ENCODE data around the gene SETD1B.

SETD1B gene

DNA sequence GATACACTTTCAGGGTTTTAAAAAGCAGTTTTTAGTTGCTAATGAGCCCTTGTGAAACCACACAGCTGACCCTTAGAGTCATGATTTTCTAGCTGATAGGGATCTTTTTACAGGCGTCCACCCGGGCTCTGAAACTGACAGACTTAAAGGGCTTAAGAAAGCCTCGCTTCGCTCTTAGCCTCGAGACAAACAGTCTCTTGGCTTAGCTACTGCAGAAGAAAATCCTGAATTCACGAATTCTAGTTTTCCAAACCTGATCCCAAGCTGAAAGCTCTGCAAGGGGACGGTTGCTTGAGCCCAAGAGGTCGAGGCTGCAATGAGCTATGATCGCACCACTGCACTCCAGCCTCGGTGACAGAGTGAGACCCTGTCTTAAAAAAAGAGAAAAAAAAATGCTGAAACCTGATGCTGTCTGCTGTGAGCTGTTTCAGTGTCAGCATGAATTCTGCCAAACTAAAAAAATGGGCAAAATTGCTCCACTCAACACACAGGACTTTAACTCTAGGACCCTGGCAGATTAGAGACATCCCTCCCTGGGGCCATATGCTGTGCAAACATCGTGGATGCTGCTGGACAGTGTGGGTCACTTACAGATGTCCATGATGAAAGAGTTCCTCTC lies 57.9 kb downstream of the SETD1B start:
- peak; percentile 35 for ATAC-seq
- TF ChIP-seq ISL1 (CRISPR knock-in tag; IDR thresholded peaks at IDR 0.05): no peak
- TF ChIP-seq, protein P1, sequence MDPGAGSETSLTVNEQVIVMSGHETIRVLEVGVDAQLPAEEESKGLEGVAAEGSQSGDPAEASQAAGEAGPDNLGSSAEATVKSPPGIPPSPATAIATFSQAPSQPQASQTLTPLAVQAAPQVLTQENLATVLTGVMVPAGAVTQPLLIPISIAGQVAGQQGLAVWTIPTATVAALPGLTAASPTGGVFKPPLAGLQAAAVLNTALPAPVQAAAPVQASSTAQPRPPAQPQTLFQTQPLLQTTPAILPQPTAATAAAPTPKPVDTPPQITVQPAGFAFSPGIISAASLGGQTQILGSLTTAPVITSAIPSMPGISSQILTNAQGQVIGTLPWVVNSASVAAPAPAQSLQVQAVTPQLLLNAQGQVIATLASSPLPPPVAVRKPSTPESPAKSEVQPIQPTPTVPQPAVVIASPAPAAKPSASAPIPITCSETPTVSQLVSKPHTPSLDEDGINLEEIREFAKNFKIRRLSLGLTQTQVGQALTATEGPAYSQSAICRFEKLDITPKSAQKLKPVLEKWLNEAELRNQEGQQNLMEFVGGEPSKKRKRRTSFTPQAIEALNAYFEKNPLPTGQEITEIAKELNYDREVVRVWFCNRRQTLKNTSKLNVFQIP (CRISPR knock-in tag; IDR thresholded peaks at IDR 0.05; ENCODE audit: borderline replicate concordance, low read depth): no peak
- TF ChIP-seq ZNF565 (CRISPR knock-in tag; conservative IDR thresholded peaks at IDR 0.05; ENCODE audit: low read depth): no peak
- TF ChIP-seq ZFP30 (CRISPR knock-in tag; IDR thresholded peaks at IDR 0.05): no peak
- TF ChIP-seq SNAI2 (CRISPR knock-in tag; IDR thresholded peaks at IDR 0.05): no peak
- TF ChIP-seq ZFP3 (CRISPR knock-in tag; IDR thresholded peaks at IDR 0.05): no peak
- TF ChIP-seq, protein P2, sequence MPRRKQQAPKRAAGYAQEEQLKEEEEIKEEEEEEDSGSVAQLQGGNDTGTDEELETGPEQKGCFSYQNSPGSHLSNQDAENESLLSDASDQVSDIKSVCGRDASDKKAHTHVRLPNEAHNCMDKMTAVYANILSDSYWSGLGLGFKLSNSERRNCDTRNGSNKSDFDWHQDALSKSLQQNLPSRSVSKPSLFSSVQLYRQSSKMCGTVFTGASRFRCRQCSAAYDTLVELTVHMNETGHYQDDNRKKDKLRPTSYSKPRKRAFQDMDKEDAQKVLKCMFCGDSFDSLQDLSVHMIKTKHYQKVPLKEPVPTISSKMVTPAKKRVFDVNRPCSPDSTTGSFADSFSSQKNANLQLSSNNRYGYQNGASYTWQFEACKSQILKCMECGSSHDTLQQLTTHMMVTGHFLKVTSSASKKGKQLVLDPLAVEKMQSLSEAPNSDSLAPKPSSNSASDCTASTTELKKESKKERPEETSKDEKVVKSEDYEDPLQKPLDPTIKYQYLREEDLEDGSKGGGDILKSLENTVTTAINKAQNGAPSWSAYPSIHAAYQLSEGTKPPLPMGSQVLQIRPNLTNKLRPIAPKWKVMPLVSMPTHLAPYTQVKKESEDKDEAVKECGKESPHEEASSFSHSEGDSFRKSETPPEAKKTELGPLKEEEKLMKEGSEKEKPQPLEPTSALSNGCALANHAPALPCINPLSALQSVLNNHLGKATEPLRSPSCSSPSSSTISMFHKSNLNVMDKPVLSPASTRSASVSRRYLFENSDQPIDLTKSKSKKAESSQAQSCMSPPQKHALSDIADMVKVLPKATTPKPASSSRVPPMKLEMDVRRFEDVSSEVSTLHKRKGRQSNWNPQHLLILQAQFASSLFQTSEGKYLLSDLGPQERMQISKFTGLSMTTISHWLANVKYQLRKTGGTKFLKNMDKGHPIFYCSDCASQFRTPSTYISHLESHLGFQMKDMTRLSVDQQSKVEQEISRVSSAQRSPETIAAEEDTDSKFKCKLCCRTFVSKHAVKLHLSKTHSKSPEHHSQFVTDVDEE (CRISPR knock-in tag; IDR thresholded peaks at IDR 0.05): no peak
- TF ChIP-seq, protein P3, sequence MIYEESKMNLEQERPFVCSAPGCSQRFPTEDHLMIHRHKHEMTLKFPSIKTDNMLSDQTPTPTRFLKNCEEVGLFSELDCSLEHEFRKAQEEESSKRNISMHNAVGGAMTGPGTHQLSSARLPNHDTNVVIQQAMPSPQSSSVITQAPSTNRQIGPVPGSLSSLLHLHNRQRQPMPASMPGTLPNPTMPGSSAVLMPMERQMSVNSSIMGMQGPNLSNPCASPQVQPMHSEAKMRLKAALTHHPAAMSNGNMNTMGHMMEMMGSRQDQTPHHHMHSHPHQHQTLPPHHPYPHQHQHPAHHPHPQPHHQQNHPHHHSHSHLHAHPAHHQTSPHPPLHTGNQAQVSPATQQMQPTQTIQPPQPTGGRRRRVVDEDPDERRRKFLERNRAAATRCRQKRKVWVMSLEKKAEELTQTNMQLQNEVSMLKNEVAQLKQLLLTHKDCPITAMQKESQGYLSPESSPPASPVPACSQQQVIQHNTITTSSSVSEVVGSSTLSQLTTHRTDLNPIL (CRISPR knock-in tag; IDR thresholded peaks at IDR 0.05; ENCODE audit: low read depth): no peak
- TF ChIP-seq ZNF8 (CRISPR knock-in tag; IDR thresholded peaks at IDR 0.05): no peak
- TF ChIP-seq, protein P4, sequence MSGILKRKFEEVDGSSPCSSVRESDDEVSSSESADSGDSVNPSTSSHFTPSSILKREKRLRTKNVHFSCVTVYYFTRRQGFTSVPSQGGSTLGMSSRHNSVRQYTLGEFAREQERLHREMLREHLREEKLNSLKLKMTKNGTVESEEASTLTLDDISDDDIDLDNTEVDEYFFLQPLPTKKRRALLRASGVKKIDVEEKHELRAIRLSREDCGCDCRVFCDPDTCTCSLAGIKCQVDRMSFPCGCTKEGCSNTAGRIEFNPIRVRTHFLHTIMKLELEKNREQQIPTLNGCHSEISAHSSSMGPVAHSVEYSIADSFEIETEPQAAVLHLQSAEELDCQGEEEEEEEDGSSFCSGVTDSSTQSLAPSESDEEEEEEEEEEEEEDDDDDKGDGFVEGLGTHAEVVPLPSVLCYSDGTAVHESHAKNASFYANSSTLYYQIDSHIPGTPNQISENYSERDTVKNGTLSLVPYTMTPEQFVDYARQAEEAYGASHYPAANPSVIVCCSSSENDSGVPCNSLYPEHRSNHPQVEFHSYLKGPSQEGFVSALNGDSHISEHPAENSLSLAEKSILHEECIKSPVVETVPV (CRISPR knock-in tag; IDR thresholded peaks at IDR 0.05): no peak
- no peak for TF ChIP-seq GLIS3 (CRISPR knock-in tag; IDR thresholded peaks at IDR 0.05)
- TF ChIP-seq BACH2 (CRISPR knock-in tag; IDR thresholded peaks at IDR 0.05; ENCODE audit: borderline replicate concordance): no peak
- TF ChIP-seq ZC3H10 (CRISPR knock-in tag; IDR thresholded peaks at IDR 0.05): no peak

DNA sequence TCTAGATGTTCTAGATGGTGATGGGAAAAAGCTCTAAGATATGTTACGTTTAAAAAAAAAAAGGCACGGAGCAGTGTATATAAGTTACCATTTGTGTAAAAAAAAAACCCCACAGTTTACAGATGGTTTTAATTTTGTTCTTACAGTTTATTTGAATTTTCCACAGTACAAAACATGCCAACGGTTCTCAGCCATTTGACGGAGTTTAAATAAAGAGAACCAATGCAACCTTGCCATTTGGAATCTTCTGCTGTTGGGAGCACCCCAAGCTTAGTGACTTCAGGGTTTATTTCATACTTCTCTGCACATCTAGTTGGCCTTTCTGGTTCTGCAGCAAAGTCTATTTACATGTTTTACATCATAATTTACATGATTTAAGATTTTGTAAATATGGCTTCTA lies 62.5 kb downstream of the SETD1B start:
- ATAC-seq: no peak
- TF ChIP-seq, protein P3 (CRISPR knock-in tag; IDR thresholded peaks at IDR 0.05; ENCODE audit: low read depth): no peak
- TF ChIP-seq ZFP30 (CRISPR knock-in tag; IDR thresholded peaks at IDR 0.05): no peak
- TF ChIP-seq ZNF8 (CRISPR knock-in tag; IDR thresholded peaks at IDR 0.05): no peak
- no peak for TF ChIP-seq TCF4 (CRISPR knock-in tag; IDR thresholded peaks at IDR 0.05; ENCODE audit: borderline replicate concordance)
- TF ChIP-seq, protein P1 (CRISPR knock-in tag; IDR thresholded peaks at IDR 0.05; ENCODE audit: borderline replicate concordance, low read depth): no peak
- TF ChIP-seq TOX (CRISPR knock-in tag; IDR thresholded peaks at IDR 0.05; ENCODE audit: borderline replicate concordance): no peak
- no peak for TF ChIP-seq ZNF70 (CRISPR knock-in tag; IDR thresholded peaks at IDR 0.05)
- no peak for TF ChIP-seq PPARA (CRISPR knock-in tag; IDR thresholded peaks at IDR 0.05; ENCODE audit: borderline replicate concordance)
- no peak for TF ChIP-seq ZFP3 (CRISPR knock-in tag; IDR thresholded peaks at IDR 0.05)
- TF ChIP-seq OSR1 (CRISPR knock-in tag; IDR thresholded peaks at IDR 0.05): no peak
- TF ChIP-seq CSDC2 (CRISPR knock-in tag; IDR thresholded peaks at IDR 0.05): no peak
- no peak for TF ChIP-seq ZNF565 (CRISPR knock-in tag; conservative IDR thresholded peaks at IDR 0.05; ENCODE audit: low read depth)
- TF ChIP-seq, protein P4 (CRISPR knock-in tag; IDR thresholded peaks at IDR 0.05): no peak
- no peak for TF ChIP-seq RARB (CRISPR knock-in tag; IDR thresholded peaks at IDR 0.05)
- TF ChIP-seq, protein P2 (CRISPR knock-in tag; IDR thresholded peaks at IDR 0.05): no peak
- TF ChIP-seq, protein P5, sequence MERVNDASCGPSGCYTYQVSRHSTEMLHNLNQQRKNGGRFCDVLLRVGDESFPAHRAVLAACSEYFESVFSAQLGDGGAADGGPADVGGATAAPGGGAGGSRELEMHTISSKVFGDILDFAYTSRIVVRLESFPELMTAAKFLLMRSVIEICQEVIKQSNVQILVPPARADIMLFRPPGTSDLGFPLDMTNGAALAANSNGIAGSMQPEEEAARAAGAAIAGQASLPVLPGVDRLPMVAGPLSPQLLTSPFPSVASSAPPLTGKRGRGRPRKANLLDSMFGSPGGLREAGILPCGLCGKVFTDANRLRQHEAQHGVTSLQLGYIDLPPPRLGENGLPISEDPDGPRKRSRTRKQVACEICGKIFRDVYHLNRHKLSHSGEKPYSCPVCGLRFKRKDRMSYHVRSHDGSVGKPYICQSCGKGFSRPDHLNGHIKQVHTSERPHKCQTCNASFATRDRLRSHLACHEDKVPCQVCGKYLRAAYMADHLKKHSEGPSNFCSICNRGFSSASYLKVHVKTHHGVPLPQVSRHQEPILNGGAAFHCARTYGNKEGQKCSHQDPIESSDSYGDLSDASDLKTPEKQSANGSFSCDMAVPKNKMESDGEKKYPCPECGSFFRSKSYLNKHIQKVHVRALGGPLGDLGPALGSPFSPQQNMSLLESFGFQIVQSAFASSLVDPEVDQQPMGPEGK (CRISPR knock-in tag; IDR thresholded peaks at IDR 0.05; ENCODE audit: borderline replicate concordance): no peak
- TF ChIP-seq GLIS3 (CRISPR knock-in tag; IDR thresholded peaks at IDR 0.05): no peak
